Neural cell (in vitro differentiated cells): ENCODE results near the gene APP.

Source experiments
- CTCF ChIP-seq: fragments of 450-650 bp; IDR thresholded peaks from 2 replicates; pipeline ENCODE4 v1.5.1; 2014; ENCODE audit warnings: antibody characterized with exemption, mild to moderate bottlenecking, moderate library complexity; ENCODE audit not compliant: poor library complexity, severe bottlenecking
- EZH2 ChIP-seq: fragments of 200-600, 300-800 bp; shearing (Covaris generic), sonication (generic); IDR thresholded peaks from 2 replicates; pipeline ENCODE4 v1.6.1; 2014; ENCODE audit warnings: antibody characterized with exemption, low read length, borderline replicate concordance, mild to moderate bottlenecking; ENCODE audit not compliant: insufficient read depth, poor library complexity, severe bottlenecking
- MXI1 ChIP-seq: fragments of 450-650 bp; conservative IDR thresholded peaks from 2 replicates; pipeline ENCODE4 v1.6.1; 2014; ENCODE audit warnings: antibody characterized with exemption, mild to moderate bottlenecking; ENCODE audit not compliant: poor library complexity, severe bottlenecking
- POLR2AphosphoS5 ChIP-seq: IDR thresholded peaks from 2 replicates; pipeline ENCODE4 v1.6.1; 2012
- RAD21 ChIP-seq: fragments of 450-650 bp; conservative IDR thresholded peaks from 2 replicates; pipeline ENCODE4 v1.6.1; 2014; ENCODE audit warnings: antibody characterized with exemption, mild to moderate bottlenecking, moderate library complexity
- REST ChIP-seq: IDR thresholded peaks from 2 replicates; pipeline ENCODE4 v1.6.1; 2012; ENCODE audit warnings: borderline replicate concordance
- SMC3 ChIP-seq: fragments of 450-650 bp; conservative IDR thresholded peaks from 2 replicates; pipeline ENCODE4 v1.6.1; 2014; ENCODE audit warnings: antibody characterized with exemption, mild to moderate bottlenecking, moderate library complexity; ENCODE audit not compliant: poor library complexity
- TAF1 ChIP-seq: IDR thresholded peaks from 2 replicates; pipeline ENCODE4 v1.6.1; 2012; ENCODE audit warnings: low read depth

GRCh38 chr21:25999921-26000582, 170.5 kb downstream of the APP start:
- no peak for TF ChIP-seq CTCF
- TF ChIP-seq POLR2AphosphoS5, result no peak
- no peak for TF ChIP-seq TAF1
- no peak for TF ChIP-seq RAD21
- no peak for TF ChIP-seq REST
- no peak for TF ChIP-seq SMC3
- TF ChIP-seq EZH2, result no peak
- TF ChIP-seq MXI1, result no peak
